Adrenal gland (tissue), 12 donors: ENCODE results near the gene ISM1. TPM values are rescaled to one million over a fixed set of nuclear protein-coding genes. Genes with fewer than 3 reads are reported as not detected.

ENCODE experiments used
- DNase-seq, 7 donors: peaks; one replicate each; pipeline ENCODE4 v3.0.0-alpha.2; 2019 to 2020
- H3K27ac ChIP-seq, 5 donors: fragments of 200-600 bp; sonication (generic) in 4 of 5; 1 replicate in 3 of 5; 2 replicates in 2 of 5; pipeline versions ENCODE4 v1.5.1 to v1.8.0; 2016 to 2020; ENCODE audit warnings: mild to moderate bottlenecking in 1 of 5
- H3K27me3 ChIP-seq: fragments of 200-600 bp; 2 replicates; pipeline ENCODE4 v1.8.0; 2021
- H3K36me3 ChIP-seq, 2 donors: fragments of 200-600 bp; replicated peaks in 1 of 2; 1 replicate in 1 of 2; 2 replicates in 1 of 2; pipeline versions ENCODE4 v1.5.1 to v1.8.0; 2018 to 2022
- H3K4me1 ChIP-seq, 2 donors: fragments of 200-600 bp; replicated peaks in 1 of 2; 1 replicate in 1 of 2; 2 replicates in 1 of 2; pipeline versions ENCODE4 v1.5.1 to v1.8.0; 2018 to 2021
- H3K4me3 ChIP-seq, 4 donors: fragments of 200-600 bp; sonication (generic) in 3 of 4; one replicate each; pipeline ENCODE4 v1.5.1; 2016 to 2018
- H3K9me3 ChIP-seq, 3 donors: fragments of 200-600 bp; sonication (generic) in 1 of 3; replicated peaks in 1 of 3; 1 replicate in 2 of 3; 2 replicates in 1 of 3; pipeline versions ENCODE4 v1.5.1 to v1.8.0; 2016 to 2021
- CTCF ChIP-seq, 6 experiments: fragments of 450-650 bp in 4 of 6; fragments of 200-600 bp in 2 of 6; sonication (generic) in 1 of 6; IDR thresholded peaks; 1 replicate in 5 of 6; 2 replicates in 1 of 6; pipeline versions ENCODE4 v1.5.1 to v1.8.0; 2016 to 2021; ENCODE audit warnings: antibody characterized with exemption in 6 of 6, mild to moderate bottlenecking in 2 of 6, moderate library complexity in 1 of 6
- POLR2A ChIP-seq, 2 donors: fragments of 450-650 bp; IDR thresholded peaks; one replicate each; pipeline ENCODE4 v1.6.1; 2017; ENCODE audit warnings: antibody characterized with exemption in 2 of 2, mild to moderate bottlenecking in 2 of 2, moderate library complexity in 1 of 2
- WGBS, 4 donors: extraction: QIAGEN DNeasy Blood & Tissue Kit in 2 of 4; methylation state at CpG; one replicate each; pipeline versions ENCODE4 v1.1.5 to v1.1.7; 2013 to 2017; 5-methylcytosine and 5-hydroxymethylcytosine counted together
- intact Hi-C, 2 donors: fragments of 100-400 bp; cut with DNase I; formaldehyde crosslinking; loops; one replicate each; pipeline versions ENCODE4 v1.14.1 to v1.15.0; 2022 to 2023
- polyA plus RNA-seq, 3 donors: library from polyadenylated mRNA; stranded (reverse); fragments of 200-250 nt in 2 of 3; fragments of 350-450 nt in 1 of 3; fragmentation: Illumina TruSeq in 1 of 3; extraction: RNeasy Lipid Tissue Mini Kit (QIAGEN cat#74804) in 1 of 3; gene quantifications; one replicate each; pipeline ENCODE4 v1.2.3, GENCODE V29; 2013 to 2014
- total RNA-seq, 9 donors: library from RNA; depleted of rRNA in 4 of 9; stranded (reverse); fragments of >200 nt in 4 of 9; fragments of 120-200 nt in 1 of 9; fragmentation: NEBNext Ultra II Directional in 1 of 9; extraction: Animal tissue kit (Norgen Biotek cat#: 25700) in 1 of 9; gene quantifications; one replicate each; pipeline versions ENCODE4 v1.1.0 to v1.2.4, GENCODE V29; 2013 to 2023
- donor health status: healthy with polysubstance abuse.
- donor health status: Bipolar disorder and iron deficiency.
- donor health status: DM: yes; HTN: yes; CAD: no.
- donor health status: DM: no; HTN: no; CAD: no.
- donor health status: DM: no; HTN: no; CAD: no.
- donor health status: DM: yes; HTN: yes; CAD: no.

Gene ISM1
- total and polyA plus RNA-seq, 12 donors = 0.17 to 4.4 (median 1.8) TPM

- H3K9me3 ChIP-seq = no peaks in the 10 kb centered on the region
- no peak for DNase-seq
- no peak overlapping the region for H3K4me3 ChIP-seq
- WGBS, 4 donors = 29 to 37% (median 33%) methylated on average over 3 of the region's 3 CpGs
- H3K27me3 ChIP-seq = no peaks in the 10 kb centered on the region
- TF ChIP-seq CTCF (IDR thresholded peaks at IDR 0.05) (no peak), POLR2A (IDR thresholded peaks at IDR 0.05) (no peak)
- no peak overlapping the region for H3K27ac ChIP-seq
- no peaks in the 10 kb centered on the region for H3K4me1 ChIP-seq
- intact Hi-C loops = no loop called here
- no peaks in the 10 kb centered on the region for H3K36me3 ChIP-seq
These were observed 101.5 kb downstream of the ISM1 start for GRCh38 chr20:13322621-13323020.

GRCh38 chr20:13325033-13325432 is 104.0 kb downstream of the ISM1 start:
- Histone ChIP-seq H3K27me3 (no peaks in the 10 kb centered on the region), H3K9me3 (no peaks in the 10 kb centered on the region), H3K27ac (no peak overlapping the region), H3K4me1 (no peaks in the 10 kb centered on the region), H3K4me3 (no peak overlapping the region), H3K36me3 (no peaks in the 10 kb centered on the region)
- intact Hi-C loops = no loop called here
- DNase-seq = peak in 2 of 7 donors; percentile 15 to 29
- 40 to 47% (median 42%) methylated on average over 8 of the region's 8 CpGs for WGBS, 4 donors
- TF ChIP-seq POLR2A (IDR thresholded peaks at IDR 0.05) = no peak
- peak in 5 of 6 experiments; percentile 8 to 37 (median 31) for TF ChIP-seq CTCF (IDR thresholded peaks at IDR 0.05)

DNA sequence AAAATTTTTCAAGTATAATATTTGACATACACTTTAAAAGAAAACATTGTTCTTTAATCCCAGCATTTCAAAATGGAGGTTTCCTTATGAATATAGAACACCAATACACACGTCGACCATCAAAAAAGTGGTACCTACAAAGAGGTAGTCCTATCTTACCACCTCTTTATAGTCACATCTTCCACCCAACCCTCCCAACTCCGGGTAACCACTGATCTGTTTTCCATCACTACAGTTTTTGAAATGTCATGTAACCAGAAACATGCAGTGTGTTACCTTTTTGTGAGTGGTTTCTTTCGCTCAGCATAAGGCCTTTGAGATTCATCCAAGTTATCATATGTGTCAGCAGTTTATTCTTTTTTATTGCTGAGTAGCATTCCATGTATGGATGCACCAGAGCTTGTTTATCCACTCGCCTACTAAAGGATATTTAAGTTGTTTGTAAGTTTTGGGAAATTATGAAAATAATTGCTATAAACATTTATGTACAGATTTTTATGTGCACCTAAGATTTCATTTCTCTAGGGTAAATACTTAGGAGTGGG is 104.8 kb downstream of the ISM1 start:
- Histone ChIP-seq H3K27ac (no peak overlapping the region), H3K36me3 (no peaks in the 10 kb centered on the region), H3K9me3 (no peaks in the 10 kb centered on the region), H3K27me3 (no peaks in the 10 kb centered on the region), H3K4me3 (no peak overlapping the region), H3K4me1 (no peaks in the 10 kb centered on the region)
- no peak for DNase-seq
- intact Hi-C loops = no loop called here
- TF ChIP-seq POLR2A (IDR thresholded peaks at IDR 0.05) (no peak), CTCF (IDR thresholded peaks at IDR 0.05) (no peak)
- WGBS, 4 donors = 79 to 84% (median 81%) methylated on average over 4 to 5 of the region's 5 CpGs

GRCh38 chr20:13331536-13331935 is 110.5 kb downstream of the ISM1 start:
- Histone ChIP-seq H3K36me3 (no peaks in the 10 kb centered on the region), H3K27me3 (no peaks in the 10 kb centered on the region), H3K4me3 (no peak overlapping the region), H3K4me1 (no peaks in the 10 kb centered on the region), H3K9me3 (no peaks in the 10 kb centered on the region), H3K27ac (no peak overlapping the region)
- 56 to 88% (median 68%) methylated on average over 1 of the region's 1 CpG for WGBS, 4 donors
- TF ChIP-seq CTCF (IDR thresholded peaks at IDR 0.05) (no peak), POLR2A (IDR thresholded peaks at IDR 0.05) (no peak)
- intact Hi-C loops = no loop called here
- DNase-seq = no peak
